CD4-positive, alpha-beta T cell treated with Interleukin-21 for 1 hour (primary cell): Measurements from ENCODE around the gene RIPOR3.

Experiments
- DNase-seq: peaks from one replicate; pipeline ENCODE4 v3.0.0-alpha.2; 2020

Gene RIPOR3

GRCh38 chr20:50690650-50691572 is at the start of gene RIPOR3:
RIPOR3 (minus strand) TSS chr20:50691542; CDS start chr20:50691128, 414 bp downstream.
- DNase-seq = no peak

GRCh38 chr20:50737352-50737751 is 46.0 kb upstream of the RIPOR3 start:
- no peak for DNase-seq

GRCh38 chr20:50735813-50736212 is 44.5 kb upstream of the RIPOR3 start:
- DNase-seq = no peak

- no peak for DNase-seq
These were observed 43.7 kb upstream of the RIPOR3 start for GRCh38 chr20:50734730-50735679.

GRCh38 chr20:50733644-50734349 is 42.5 kb upstream of the RIPOR3 start:
- DNase-seq = no peak

GRCh38 chr20:50731930-50732690 is 40.8 kb upstream of the RIPOR3 start:
- DNase-seq = peak; percentile 3

GRCh38 chr20:50731055-50731929 is 40.0 kb upstream of the RIPOR3 start, which contains the start of gene PARD6B:
PARD6B (plus strand) TSS chr20:50731580; CDS start chr20:50731787, 207 bp downstream.
- DNase-seq = peak; percentile 99

GRCh38 chr20:50730765-50731054 is 39.4 kb upstream of the RIPOR3 start:
- no peak for DNase-seq

- no peak for DNase-seq
These were observed 38.8 kb upstream of the RIPOR3 start for GRCh38 chr20:50729901-50730764.

- DNase-seq = no peak
These were observed 37.9 kb upstream of the RIPOR3 start for GRCh38 chr20:50728981-50729874.

GRCh38 chr20:50728486-50728980 is 37.2 kb upstream of the RIPOR3 start:
- DNase-seq = no peak

- DNase-seq = no peak
These were observed 36.6 kb upstream of the RIPOR3 start for GRCh38 chr20:50727792-50728485.

GRCh38 chr20:50726955-50727791 is 35.8 kb upstream of the RIPOR3 start:
- no peak for DNase-seq

- no peak for DNase-seq
These were observed 34.3 kb upstream of the RIPOR3 start for GRCh38 chr20:50725724-50726005.

- DNase-seq = no peak
These were observed 33.7 kb upstream of the RIPOR3 start for GRCh38 chr20:50724851-50725723.

- DNase-seq = no peak
These were observed 32.9 kb upstream of the RIPOR3 start for GRCh38 chr20:50724112-50724725.
